WTC11 (cell line): ENCODE results near the gene TM4SF18. TPM values are rescaled to one million over a fixed set of nuclear protein-coding genes. Genes with fewer than 3 reads are reported as not detected.

Source experiments
- ATAC-seq: fragments of 200-7000 bp; cut with Tn5 transposase; 2 replicates; pipeline ENCODE4 v1.10.0; 2021; ENCODE audit warnings: mild to moderate bottlenecking, moderate library complexity
- CTCF ChIA-PET: fragments of 300-600 bp; sonication (Branson Sonifier 250); formaldehyde crosslinking; loops from one replicate; lab custom pipeline; 2021; ENCODE audit warnings: antibody characterized with exemption; lab: Charles Lee
- POLR2A ChIA-PET: fragments of 350-600 bp; sonication (Branson Sonifier 250); formaldehyde crosslinking; loops from one replicate; lab custom pipeline; 2021; ENCODE audit warnings: antibody characterized with exemption; lab: Charles Lee
- DNase-seq: peaks from one replicate; pipeline ENCODE4 v3.0.0; 2021; ENCODE audit warnings: low spot score
- H3K27ac Mint-ChIP-seq: 2 replicates; pipeline ENCODE4 v1.8.0; 2021; ENCODE audit warnings: mixed read lengths
- H3K27me3 Mint-ChIP-seq: 2 replicates; pipeline ENCODE4 v1.8.0; 2021; ENCODE audit warnings: low read depth, mild to moderate bottlenecking, moderate library complexity, mixed read lengths
- H3K36me3 Mint-ChIP-seq: 2 replicates; pipeline ENCODE4 v1.8.0; 2021; ENCODE audit warnings: mixed read lengths
- H3K4me1 Mint-ChIP-seq: 2 replicates; pipeline ENCODE4 v1.8.0; 2022; ENCODE audit warnings: mixed read lengths
- H3K4me3 Mint-ChIP-seq: 2 replicates; pipeline ENCODE4 v1.8.0; 2021; ENCODE audit warnings: mild to moderate bottlenecking, moderate library complexity, mixed read lengths
- H3K9me3 Mint-ChIP-seq: 2 replicates; pipeline ENCODE4 v1.8.0; 2021; ENCODE audit warnings: mixed read lengths
- AFF4 ChIP-seq: sonication (generic); formaldehyde crosslinking; IDR thresholded peaks from 2 replicates; pipeline ENCODE4 v1.8.1; 2023; ENCODE audit warnings: mild to moderate bottlenecking, missing genetic modification reagents, borderline replicate concordance
- E2F4 ChIP-seq: sonication (generic); formaldehyde crosslinking; IDR thresholded peaks from 2 replicates; pipeline ENCODE4 v1.8.1; 2022; ENCODE audit warnings: low read depth, mild to moderate bottlenecking, moderate library complexity, missing genetic modification reagents, borderline replicate concordance
- FOXK1 ChIP-seq: sonication (generic); formaldehyde crosslinking; IDR thresholded peaks from 2 replicates; pipeline ENCODE4 v1.8.0; 2022; ENCODE audit warnings: mild to moderate bottlenecking, moderate library complexity, missing genetic modification reagents
- FOXP4 ChIP-seq: sonication (generic); formaldehyde crosslinking; IDR thresholded peaks from 2 replicates; pipeline ENCODE4 v1.8.0; 2022; ENCODE audit warnings: mild to moderate bottlenecking, missing genetic modification reagents
- GTF2I ChIP-seq: fragments of 250-450 bp; sonication (Bioruptor Pico); conservative IDR thresholded peaks from 2 replicates; pipeline ENCODE4 v1.4.0; 2021; ENCODE audit warnings: mild to moderate bottlenecking
- IRF2 ChIP-seq: sonication (generic); formaldehyde crosslinking; IDR thresholded peaks from 2 replicates; pipeline ENCODE4 v1.8.0; 2022; ENCODE audit warnings: low read depth, missing genetic modification reagents, borderline replicate concordance
- NFATC4 ChIP-seq: fragments of 250-450 bp; sonication (Bioruptor Pico); IDR thresholded peaks from 2 replicates; pipeline ENCODE4 v1.9.0; 2021; ENCODE audit warnings: mild to moderate bottlenecking
- NR3C1 ChIP-seq: sonication (generic); formaldehyde crosslinking; conservative IDR thresholded peaks from 2 replicates; pipeline ENCODE4 v1.8.1; 2023; ENCODE audit warnings: low read depth, mild to moderate bottlenecking, missing genetic modification reagents
- OVOL2 ChIP-seq: fragments of 250-450 bp; sonication (Bioruptor Pico); IDR thresholded peaks from 2 replicates; pipeline ENCODE4 v1.9.0; 2021; ENCODE audit warnings: mild to moderate bottlenecking, borderline replicate concordance
- SMAD4 ChIP-seq: sonication (generic); formaldehyde crosslinking; IDR thresholded peaks from 2 replicates; pipeline ENCODE4 v1.8.0; 2022; ENCODE audit warnings: mild to moderate bottlenecking, missing genetic modification reagents
- SOX15 ChIP-seq: fragments of 250-450 bp; sonication (Bioruptor Pico); IDR thresholded peaks from 2 replicates; pipeline ENCODE4 v1.9.0; 2021; ENCODE audit warnings: mild to moderate bottlenecking
- TCF7 ChIP-seq: sonication (generic); formaldehyde crosslinking; IDR thresholded peaks from 2 replicates; pipeline ENCODE4 v1.8.0; 2022; ENCODE audit warnings: mild to moderate bottlenecking, low read depth, missing genetic modification reagents, moderate library complexity
- TEAD1 ChIP-seq: sonication (generic); formaldehyde crosslinking; IDR thresholded peaks from 2 replicates; pipeline ENCODE4 v1.8.0; 2022; ENCODE audit warnings: mild to moderate bottlenecking, missing genetic modification reagents
- TEAD4 ChIP-seq: sonication (generic); formaldehyde crosslinking; IDR thresholded peaks from 2 replicates; pipeline ENCODE4 v1.8.0; 2022; ENCODE audit warnings: mild to moderate bottlenecking, missing genetic modification reagents
- USF1 ChIP-seq: sonication (generic); formaldehyde crosslinking; IDR thresholded peaks from 2 replicates; pipeline ENCODE4 v1.8.0; 2022; ENCODE audit warnings: mild to moderate bottlenecking, missing genetic modification reagents
- USF2 ChIP-seq: sonication (generic); formaldehyde crosslinking; IDR thresholded peaks from 2 replicates; pipeline ENCODE4 v1.8.1; 2023; ENCODE audit warnings: mild to moderate bottlenecking, missing genetic modification reagents, moderate library complexity
- ZBTB21 ChIP-seq: sonication (generic); formaldehyde crosslinking; IDR thresholded peaks from 2 replicates; pipeline ENCODE4 v1.8.1; 2023; ENCODE audit warnings: mild to moderate bottlenecking, missing genetic modification reagents, borderline replicate concordance
- ZBTB43 ChIP-seq: sonication (generic); formaldehyde crosslinking; IDR thresholded peaks from 2 replicates; pipeline ENCODE4 v1.8.1; 2023; ENCODE audit warnings: mild to moderate bottlenecking, missing genetic modification reagents
- ZNF138 ChIP-seq: sonication (generic); formaldehyde crosslinking; conservative IDR thresholded peaks from 2 replicates; pipeline ENCODE4 v1.8.1; 2022; ENCODE audit warnings: mild to moderate bottlenecking, moderate library complexity, missing genetic modification reagents
- ZNF232 ChIP-seq: sonication (generic); formaldehyde crosslinking; IDR thresholded peaks from 2 replicates; pipeline ENCODE4 v1.8.0; 2022; ENCODE audit warnings: mild to moderate bottlenecking, missing genetic modification reagents
- ZNF263 ChIP-seq: sonication (generic); formaldehyde crosslinking; IDR thresholded peaks from 2 replicates; pipeline ENCODE4 v1.8.1; 2022; ENCODE audit warnings: low read depth, mild to moderate bottlenecking, moderate library complexity, missing genetic modification reagents
- ZNF317 ChIP-seq: sonication (generic); formaldehyde crosslinking; IDR thresholded peaks from 2 replicates; pipeline ENCODE4 v1.8.1; 2023; ENCODE audit warnings: low read depth, mild to moderate bottlenecking, moderate library complexity, missing genetic modification reagents, borderline replicate concordance
- ZNF416 ChIP-seq: fragments of 250-450 bp; sonication (Bioruptor Pico); IDR thresholded peaks from 2 replicates; pipeline ENCODE4 v1.9.0; 2021; ENCODE audit warnings: mild to moderate bottlenecking, inconsistent platforms
- ZSCAN18 ChIP-seq: fragments of 250-450 bp; sonication (Bioruptor Pico); IDR thresholded peaks from 2 replicates; pipeline ENCODE4 v2.1.2; 2022; ENCODE audit warnings: mild to moderate bottlenecking, moderate library complexity
- total RNA-seq: library from RNA; stranded (reverse); gene quantifications from 3 replicates; pipeline ENCODE4 v1.2.3, GENCODE V29; 2021

Gene TM4SF18
- total RNA-seq, 1 experiment from 2014 or later = 2.2 TPM

GRCh38 chr3:149319750-149320149 lies 13.7 kb downstream of the TM4SF18 start (continued):
- TF ChIP-seq USF1 (CRISPR knock-in tag) (no peak), SOX15 (no peak), FOXP4 (no peak), OVOL2 (no peak), FOXK1 (no peak)

GRCh38 chr3:149317072-149317471 lies 16.4 kb downstream of the TM4SF18 start:
- no peak for ATAC-seq
- TF ChIP-seq AFF4 (CRISPR knock-in tag) (no peak), E2F4 (CRISPR knock-in tag) (no peak), TEAD1 (CRISPR knock-in tag) (no peak), NFATC4 (CRISPR knock-in tag) (no peak), IRF2 (CRISPR knock-in tag) (no peak), ZNF263 (CRISPR knock-in tag) (no peak), ZNF416 (no peak), ZBTB43 (CRISPR knock-in tag) (no peak), ZNF232 (no peak), USF2 (CRISPR knock-in tag) (no peak)
- Mint-ChIP-seq H3K4me1 (peaks cover 11% of the 10 kb centered on the region), H3K36me3 (no peaks in the 10 kb centered on the region), H3K27ac (no peak overlapping the region), H3K4me3 (no peak overlapping the region), H3K9me3 (peaks cover 3% of the 10 kb centered on the region; the same call in 1 of the 2 replicates), H3K27me3 (no peaks in the 10 kb centered on the region)
- ChIA-PET CTCF (no interaction called here), POLR2A (no interaction called here)
- DNase-seq = no peak

- no peaks in the 10 kb centered on the region for H3K36me3 Mint-ChIP-seq
- no peak overlapping the region for H3K27ac Mint-ChIP-seq
- POLR2A ChIA-PET = no interaction called here
- peaks cover 11% of the 10 kb centered on the region for H3K4me1 Mint-ChIP-seq
- ATAC-seq (no peak), DNase-seq (no peak)
- CTCF ChIA-PET = interaction anchor here (1.1 kb wide), 1 partner anchor 359 kb away, joined by 3 read pairs; no protein-coding TSS in a partner anchor
- peaks cover 3% of the 10 kb centered on the region; the same call in 1 of the 2 replicates for H3K9me3 Mint-ChIP-seq
- H3K27me3 Mint-ChIP-seq = no peaks in the 10 kb centered on the region
- H3K4me3 Mint-ChIP-seq = no peak overlapping the region
- TF ChIP-seq ZSCAN18 (CRISPR knock-in tag) = no peak
- no peak for TF ChIP-seq ZNF138
- no peak for TF ChIP-seq TEAD4 (CRISPR knock-in tag)
- TF ChIP-seq NR3C1 (CRISPR knock-in tag) = no peak
- no peak for TF ChIP-seq ZNF263 (CRISPR knock-in tag)
- no peak for TF ChIP-seq ZNF317 (CRISPR knock-in tag)
- TF ChIP-seq ZBTB21 (CRISPR knock-in tag) = no peak
- no peak for TF ChIP-seq GTF2I
- TF ChIP-seq TCF7 (CRISPR knock-in tag) = no peak
- no peak for TF ChIP-seq SOX15
- no peak for TF ChIP-seq SMAD4 (CRISPR knock-in tag)
These were observed 17.0 kb downstream of the TM4SF18 start for GRCh38 chr3:149316437-149316836.
